RWPE2 (cell line): Measurements from ENCODE around the gene CAPS2.

Experiments
- ATAC-seq: fragments of 200-7000 bp; cut with Tn5 transposase; 3 replicates; pipeline ENCODE4 v1.9.1; 2021; ENCODE audit warnings: low read depth
- DNase-seq: peaks from one replicate; pipeline ENCODE4 v3.0.0-alpha.2; 2020; ENCODE audit warnings: low spot score
- H3K27ac ChIP-seq: fragments of 450-650 bp; 2 replicates; pipeline ENCODE4 v1.5.1; 2017; ENCODE audit warnings: mild to moderate bottlenecking; ENCODE audit not compliant: poor library complexity, severe bottlenecking
- H3K27me3 ChIP-seq: fragments of 250-450 bp; sonication (Bioruptor Pico); 2 replicates; pipeline ENCODE4 v1.5.1; 2021; ENCODE audit warnings: mild to moderate bottlenecking, moderate library complexity; ENCODE audit not compliant: insufficient read depth, poor library complexity, severe bottlenecking
- H3K36me3 ChIP-seq: fragments of 250-450 bp; sonication (Bioruptor Pico); 2 replicates; pipeline ENCODE4 v1.5.1; 2020; ENCODE audit warnings: low read depth, mild to moderate bottlenecking, moderate library complexity
- H3K4me1 ChIP-seq: fragments of 250-450 bp; sonication (Bioruptor Pico); 2 replicates; pipeline ENCODE4 v1.5.1; 2021; ENCODE audit warnings: mild to moderate bottlenecking, moderate library complexity; ENCODE audit not compliant: insufficient read depth, poor library complexity, severe bottlenecking
- H3K4me3 ChIP-seq: fragments of 250-450 bp; sonication (Bioruptor Pico); 2 replicates; pipeline ENCODE4 v1.5.1; 2021; ENCODE audit warnings: mild to moderate bottlenecking, moderate library complexity; ENCODE audit not compliant: severe bottlenecking
- H3K9me3 ChIP-seq: fragments of 250-450 bp; sonication (Bioruptor Pico); 2 replicates; pipeline ENCODE4 v1.5.1; 2021; ENCODE audit warnings: mild to moderate bottlenecking, moderate library complexity; ENCODE audit not compliant: severe bottlenecking
- TF ChIP-seq, protein P1 (sequence below): fragments of 450-650 bp; IDR thresholded peaks from one replicate; pipeline ENCODE4 v1.5.1; 2017; ENCODE audit warnings: mild to moderate bottlenecking, moderate library complexity; ENCODE audit not compliant: poor library complexity, severe bottlenecking

Gene CAPS2

GRCh38 chr12:75271576-75271975, 58.5 kb downstream of the CAPS2 start:
- no peak for ATAC-seq
- Histone ChIP-seq H3K27ac (no peak overlapping the region), H3K36me3 (no peaks in the 10 kb centered on the region), H3K27me3 (no peaks in the 10 kb centered on the region), H3K9me3 (no peaks in the 10 kb centered on the region), H3K4me3 (no peak overlapping the region), H3K4me1 (no peaks in the 10 kb centered on the region)
- no peak for DNase-seq
- TF ChIP-seq, protein P1, sequence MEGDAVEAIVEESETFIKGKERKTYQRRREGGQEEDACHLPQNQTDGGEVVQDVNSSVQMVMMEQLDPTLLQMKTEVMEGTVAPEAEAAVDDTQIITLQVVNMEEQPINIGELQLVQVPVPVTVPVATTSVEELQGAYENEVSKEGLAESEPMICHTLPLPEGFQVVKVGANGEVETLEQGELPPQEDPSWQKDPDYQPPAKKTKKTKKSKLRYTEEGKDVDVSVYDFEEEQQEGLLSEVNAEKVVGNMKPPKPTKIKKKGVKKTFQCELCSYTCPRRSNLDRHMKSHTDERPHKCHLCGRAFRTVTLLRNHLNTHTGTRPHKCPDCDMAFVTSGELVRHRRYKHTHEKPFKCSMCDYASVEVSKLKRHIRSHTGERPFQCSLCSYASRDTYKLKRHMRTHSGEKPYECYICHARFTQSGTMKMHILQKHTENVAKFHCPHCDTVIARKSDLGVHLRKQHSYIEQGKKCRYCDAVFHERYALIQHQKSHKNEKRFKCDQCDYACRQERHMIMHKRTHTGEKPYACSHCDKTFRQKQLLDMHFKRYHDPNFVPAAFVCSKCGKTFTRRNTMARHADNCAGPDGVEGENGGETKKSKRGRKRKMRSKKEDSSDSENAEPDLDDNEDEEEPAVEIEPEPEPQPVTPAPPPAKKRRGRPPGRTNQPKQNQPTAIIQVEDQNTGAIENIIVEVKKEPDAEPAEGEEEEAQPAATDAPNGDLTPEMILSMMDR = no peak

DNA sequence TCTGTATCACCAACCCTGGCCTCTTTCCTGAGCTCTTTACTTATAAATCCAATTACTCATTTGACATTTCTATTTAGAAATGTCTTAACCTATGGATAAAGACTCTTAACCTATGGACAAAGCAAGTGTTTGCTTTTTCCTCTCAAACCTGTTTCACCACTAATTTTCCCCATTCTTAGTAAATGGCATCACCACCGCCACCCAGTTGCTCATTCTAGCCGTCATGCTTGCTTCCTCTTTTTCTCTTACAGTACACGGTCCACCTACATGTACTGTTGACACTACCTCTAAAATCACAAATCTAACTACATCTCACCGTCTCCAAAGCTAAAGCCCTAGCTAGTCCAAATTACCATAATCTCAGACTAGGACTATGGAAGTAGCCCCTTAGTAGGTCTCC, 60.0 kb downstream of the CAPS2 start:
- Histone ChIP-seq H3K27me3 (no peaks in the 10 kb centered on the region), H3K4me3 (no peak overlapping the region), H3K9me3 (no peaks in the 10 kb centered on the region), H3K27ac (no peak overlapping the region), H3K4me1 (no peaks in the 10 kb centered on the region), H3K36me3 (no peaks in the 10 kb centered on the region)
- ATAC-seq (peak; percentile 45; the same call in 2 of the 3 replicates), DNase-seq (no peak)
- TF ChIP-seq, protein P1 = no peak

DNA sequence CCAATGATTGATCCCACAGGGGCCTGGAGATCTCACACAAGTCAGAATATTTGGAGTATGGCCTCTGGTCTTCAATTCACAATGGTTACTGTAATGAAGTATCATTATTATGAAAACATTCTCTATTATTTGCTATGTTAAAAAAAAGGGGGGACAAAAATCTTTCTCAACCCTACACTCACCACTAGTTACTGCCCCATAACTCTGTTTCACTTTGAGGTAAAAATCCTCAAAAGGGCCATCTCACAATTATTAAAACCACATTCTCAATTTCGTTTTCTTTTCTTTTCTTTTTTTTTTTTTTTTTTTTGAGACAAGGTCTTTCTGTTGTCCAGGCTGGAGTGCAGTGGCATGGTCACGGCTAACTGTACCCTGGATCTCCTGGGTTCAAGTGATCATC, 60.9 kb downstream of the CAPS2 start:
- H3K4me3 ChIP-seq = no peak overlapping the region
- H3K9me3 ChIP-seq = no peaks in the 10 kb centered on the region
- DNase-seq (no peak), ATAC-seq (no peak)
- no peaks in the 10 kb centered on the region for H3K36me3 ChIP-seq
- TF ChIP-seq, protein P1 = no peak
- no peak overlapping the region for H3K27ac ChIP-seq
- no peaks in the 10 kb centered on the region for H3K27me3 ChIP-seq
- H3K4me1 ChIP-seq = no peaks in the 10 kb centered on the region

DNA sequence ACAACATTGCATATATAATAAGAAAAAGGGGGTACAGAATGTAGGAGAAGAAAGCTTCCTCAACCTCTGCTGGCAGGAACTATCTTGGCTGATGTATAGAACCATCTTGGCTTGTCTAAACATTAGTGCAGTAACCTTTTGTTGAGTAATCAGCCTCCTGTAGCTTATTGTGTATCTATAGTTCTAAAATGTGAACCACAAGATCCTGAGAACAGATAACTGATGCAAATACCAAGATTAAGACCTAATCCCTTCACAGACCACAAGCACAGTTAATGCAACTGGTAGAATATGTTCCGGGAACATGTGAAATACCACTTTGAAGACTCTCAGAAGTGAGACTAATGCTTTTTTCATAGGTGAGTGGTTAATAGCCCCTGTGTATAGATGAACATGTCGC, 69.8 kb downstream of the CAPS2 start:
- H3K27ac ChIP-seq = no peak overlapping the region
- no peaks in the 10 kb centered on the region for H3K4me1 ChIP-seq
- H3K9me3 ChIP-seq = no peaks in the 10 kb centered on the region
- ATAC-seq (peak; percentile 51; the same call in 2 of the 3 replicates), DNase-seq (no peak)
- no peak overlapping the region for H3K4me3 ChIP-seq
- H3K36me3 ChIP-seq = no peaks in the 10 kb centered on the region
- H3K27me3 ChIP-seq = no peaks in the 10 kb centered on the region
- TF ChIP-seq, protein P1 = no peak

GRCh38 chr12:75259143-75259542, 71.0 kb downstream of the CAPS2 start:
- no peak overlapping the region for H3K4me3 ChIP-seq
- DNase-seq (no peak), ATAC-seq (no peak)
- H3K27me3 ChIP-seq = no peaks in the 10 kb centered on the region
- H3K27ac ChIP-seq = no peak overlapping the region
- H3K4me1 ChIP-seq = no peaks in the 10 kb centered on the region
- H3K36me3 ChIP-seq = no peaks in the 10 kb centered on the region
- no peaks in the 10 kb centered on the region for H3K9me3 ChIP-seq
- TF ChIP-seq, protein P1 = no peak
